GM12872 (cell line): ENCODE data around the gene ARRDC5.

Experiments
- CTCF ChIP-seq: IDR thresholded peaks from 3 replicates; pipeline ENCODE4 v1.5.1; 2011; ENCODE audit warnings: low read depth, mild to moderate bottlenecking, low read length, moderate library complexity; ENCODE audit not compliant: insufficient read depth

Gene ARRDC5

GRCh38 chr19:4844348-4845179 lies 58.1 kb downstream of the ARRDC5 start:
- no peak for TF ChIP-seq CTCF

DNA sequence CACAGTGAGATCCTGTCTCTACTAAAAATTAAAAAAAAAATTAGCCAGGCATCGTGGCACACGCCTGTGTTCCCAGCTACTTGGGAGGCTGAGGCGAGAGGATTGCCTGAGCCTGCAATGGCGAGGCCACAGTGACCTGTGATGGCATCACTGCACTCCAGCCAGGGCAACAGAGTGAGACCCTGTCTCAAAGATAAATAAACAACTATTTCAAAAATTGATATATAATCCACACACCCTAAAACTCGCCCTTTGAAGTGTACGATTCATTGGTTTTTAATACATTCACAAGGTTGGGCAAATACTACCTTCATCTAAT lies 59.1 kb downstream of the ARRDC5 start:
- TF ChIP-seq CTCF = no peak
